HG03558 (cell line): ENCODE results near the gene SCN3A.
A peak's percentile ranks its signal among the peaks of the same experiment; 100 is the strongest.

Experiments
- ATAC-seq: cut with Tn5 transposase; IDR thresholded peaks from one replicate; pipeline ENCODE4 v1.9.1; 2021; ENCODE audit warnings: moderate number of reproducible peaks; ENCODE audit not compliant: unreplicated experiment; ENCODE audit errors: extremely low read depth

SCN3A gene

DNA sequence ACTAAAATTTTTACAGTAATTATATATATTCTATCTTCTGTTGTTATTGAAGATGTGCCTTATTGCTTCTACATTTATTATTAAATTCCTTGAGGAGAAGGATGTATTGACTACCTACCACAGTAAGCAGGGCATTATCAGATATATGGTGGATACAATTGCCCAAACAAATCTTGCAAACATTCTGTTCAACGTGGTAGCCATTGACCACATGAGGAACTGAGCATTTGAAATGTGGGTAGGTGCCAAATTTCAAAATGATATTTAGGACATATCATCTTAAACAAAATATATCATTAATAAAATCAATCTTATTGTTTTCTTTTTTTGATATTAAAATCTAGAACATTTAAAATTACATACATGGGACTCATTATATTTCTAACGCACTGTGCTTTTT, 11.1 kb downstream of the SCN3A start:
- no peak for ATAC-seq

DNA sequence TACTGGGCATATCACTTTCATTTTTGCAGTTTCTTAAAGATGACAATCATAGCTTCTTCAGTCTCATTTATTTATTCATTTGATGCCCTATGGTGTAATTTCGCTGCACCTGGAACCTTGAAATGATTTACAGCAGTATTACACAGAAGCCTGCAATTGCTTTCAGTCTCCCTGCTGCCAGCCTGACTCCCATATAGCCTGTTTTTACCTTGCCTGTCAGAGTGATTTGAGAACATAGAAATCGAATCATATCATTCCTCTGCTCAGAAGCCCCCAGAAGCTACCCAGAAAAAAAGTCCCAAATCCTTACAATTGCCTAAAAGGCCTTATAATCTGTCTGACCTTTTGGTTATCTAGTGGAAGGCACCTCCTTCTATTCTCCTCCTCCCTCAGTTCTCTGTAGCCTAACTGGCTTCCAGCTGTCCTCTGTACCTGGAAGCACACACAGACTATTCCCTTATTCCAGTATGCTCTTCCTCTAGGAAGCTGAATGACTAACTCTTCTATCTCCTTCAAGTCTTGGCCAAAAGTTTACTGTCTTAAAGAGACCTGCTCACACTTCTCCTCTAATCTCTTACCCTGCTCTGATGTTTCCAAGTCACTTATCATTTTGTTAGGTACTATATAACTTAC, 12.6 kb downstream of the SCN3A start:
- ATAC-seq = no peak

DNA sequence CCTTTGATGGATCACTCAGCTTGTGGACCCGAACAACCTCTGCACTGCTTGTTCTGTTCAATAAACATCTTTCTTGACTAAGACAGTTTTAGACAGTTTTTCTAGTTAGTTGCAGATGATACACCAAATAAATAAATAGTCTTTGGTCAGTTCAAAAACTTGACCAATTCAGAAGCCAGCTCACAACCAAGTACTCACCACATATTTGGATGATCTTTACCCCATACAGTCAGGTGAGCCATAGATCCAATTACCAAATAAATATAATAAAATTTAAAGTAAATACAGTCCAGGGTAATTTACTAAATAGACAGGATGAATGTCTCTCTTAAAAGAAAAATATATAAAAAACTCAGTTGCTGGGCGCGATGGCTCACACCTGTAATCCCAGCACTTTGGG, 18.2 kb downstream of the SCN3A start:
- no peak for ATAC-seq

DNA sequence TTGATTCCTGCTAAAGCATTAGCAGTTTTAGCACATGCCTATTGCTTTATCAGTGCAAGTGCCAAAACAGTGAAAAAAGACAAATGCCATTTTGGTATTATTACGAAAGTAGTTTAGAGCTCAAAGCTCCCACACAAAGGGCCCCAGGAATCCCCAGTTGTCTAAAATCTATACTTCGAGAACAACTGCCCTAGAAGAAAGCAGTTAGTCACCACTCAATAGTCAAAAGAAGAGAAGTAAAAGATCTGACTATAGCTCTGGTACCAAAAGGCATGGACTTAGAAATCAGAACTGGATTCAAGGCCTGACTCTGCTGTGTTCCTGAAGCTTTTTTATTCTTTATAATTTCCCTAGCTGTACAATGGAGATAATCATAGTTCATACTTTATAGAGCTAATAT, 21.8 kb downstream of the SCN3A start:
- ATAC-seq = no peak

DNA sequence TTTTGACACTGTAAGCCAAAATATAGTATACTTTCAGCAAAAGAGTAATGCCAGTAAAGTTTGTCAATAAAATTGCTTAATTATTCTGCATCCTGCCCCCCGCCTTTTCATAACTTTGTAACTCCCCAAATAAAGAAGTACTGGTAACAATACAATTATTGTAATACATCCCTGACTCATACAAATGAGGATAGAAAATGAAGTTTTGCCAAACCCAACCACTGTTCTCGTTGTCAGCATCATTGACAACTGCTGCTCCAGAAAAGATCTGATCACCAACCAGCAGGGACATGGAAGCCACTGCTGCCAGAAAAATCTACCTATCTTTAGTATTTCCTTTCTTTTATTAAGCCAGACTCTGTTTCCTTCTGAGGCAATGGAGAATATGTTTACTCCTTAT, 27.1 kb downstream of the SCN3A start:
- ATAC-seq = no peak

DNA sequence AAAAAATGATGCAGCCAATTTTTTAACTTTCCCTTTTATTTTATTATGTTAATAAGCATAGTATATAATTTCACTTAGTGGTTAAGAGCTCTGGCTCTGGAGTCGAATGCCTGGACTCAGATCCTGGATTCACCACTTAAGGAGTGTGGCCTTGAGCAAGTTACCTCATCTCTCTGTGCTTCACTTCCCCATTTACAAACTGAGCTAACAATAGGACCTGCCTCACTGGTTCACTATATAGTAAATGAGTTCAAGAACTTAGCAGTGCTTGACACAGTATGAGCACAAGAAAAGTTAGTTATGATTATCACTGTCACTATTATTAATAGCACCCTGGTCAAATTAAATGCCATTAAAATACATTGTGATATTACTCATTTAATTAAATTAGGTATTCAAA, 30.6 kb downstream of the SCN3A start:
- ATAC-seq = no peak

DNA sequence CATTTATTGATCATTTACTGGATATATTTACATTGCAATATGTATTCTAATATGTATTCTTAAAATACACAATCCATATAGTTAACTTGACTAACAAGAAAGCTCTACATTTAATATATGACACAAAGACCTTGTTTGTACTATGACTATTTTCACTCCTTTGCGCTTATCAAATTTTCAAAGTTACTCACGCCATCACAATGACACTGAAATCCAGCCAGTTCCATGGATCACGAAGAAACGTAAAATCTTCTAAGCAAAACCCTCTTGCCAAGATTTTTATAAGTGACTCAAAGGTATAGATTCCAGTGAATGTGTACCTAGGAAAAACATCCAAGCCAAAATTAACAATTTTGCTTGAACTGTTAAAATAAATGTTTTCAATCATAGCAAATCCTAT, 39.6 kb downstream of the SCN3A start:
- ATAC-seq = no peak

DNA sequence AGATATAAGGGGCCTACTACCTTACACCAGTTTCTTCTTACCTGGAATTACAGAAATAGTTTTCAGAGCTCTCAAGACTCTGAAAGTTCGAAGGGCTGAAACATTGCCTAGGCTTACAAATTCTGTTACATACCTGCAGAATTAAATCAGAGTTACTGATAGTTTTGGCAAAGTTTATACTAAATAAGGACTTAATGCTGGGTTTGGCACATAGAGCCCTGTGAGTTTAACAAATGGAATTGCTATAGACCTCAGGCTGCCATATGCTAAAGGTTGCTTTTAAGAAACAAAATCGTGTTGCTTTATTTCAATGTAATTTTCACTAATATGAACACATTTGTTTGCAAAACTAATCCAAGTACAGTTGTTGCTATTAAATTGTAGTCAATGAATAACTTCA, 40.1 kb downstream of the SCN3A start:
- ATAC-seq = no peak

DNA sequence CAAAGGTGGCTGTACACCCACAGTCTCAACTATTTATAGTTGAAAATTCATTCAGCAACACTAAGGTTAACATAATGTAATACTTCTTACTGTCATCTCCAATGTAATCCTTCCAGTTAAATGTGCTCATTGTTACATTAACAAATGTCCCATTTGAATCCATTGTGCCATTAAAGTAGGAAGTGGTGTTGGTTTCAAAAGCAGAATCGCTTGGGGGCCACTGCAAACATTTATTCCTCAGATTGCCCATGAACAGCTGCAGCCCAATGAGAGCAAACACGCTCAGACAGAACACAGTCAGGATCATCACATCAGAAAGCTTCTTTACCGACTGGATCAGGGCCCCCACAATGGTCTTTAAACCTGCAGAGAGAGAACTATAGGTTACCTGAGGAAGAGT, 41.4 kb downstream of the SCN3A start:
- ATAC-seq = no peak

DNA sequence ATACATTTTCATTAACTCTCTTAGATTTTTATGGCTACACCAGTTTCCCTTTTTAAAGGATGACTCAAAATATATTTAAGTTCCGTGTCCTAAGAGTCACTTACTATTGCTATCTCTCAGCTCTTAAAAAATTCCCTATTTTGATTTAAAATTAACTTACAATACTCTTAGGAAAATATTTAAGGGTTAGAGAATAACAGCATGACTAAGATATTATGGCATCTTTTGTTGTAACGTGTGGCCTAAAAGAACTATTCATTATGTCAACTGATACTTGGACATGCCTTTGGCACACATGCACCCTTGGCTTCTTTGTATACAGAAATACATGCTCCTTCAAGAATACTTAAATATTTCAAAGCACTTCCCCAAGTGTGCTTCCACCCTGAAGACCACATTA, 42.3 kb downstream of the SCN3A start:
- ATAC-seq = no peak

DNA sequence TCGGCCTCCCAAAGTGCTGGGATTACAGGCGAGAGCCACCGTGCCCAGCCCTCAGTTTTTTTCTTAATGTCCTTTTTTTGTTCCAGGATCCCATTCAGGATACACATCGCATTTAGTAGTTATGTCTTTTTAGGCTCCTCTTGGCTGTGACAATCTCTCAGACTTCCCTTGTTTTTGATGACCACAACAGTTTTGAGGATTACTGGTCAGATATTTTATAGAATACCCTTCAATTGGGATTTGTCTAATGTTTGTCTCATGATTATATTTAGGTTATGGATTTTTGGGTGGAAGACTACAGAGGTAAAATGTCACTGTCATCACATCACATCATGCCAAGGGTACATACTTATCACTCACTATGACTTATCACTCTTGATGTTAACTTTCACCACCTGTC, 46.7 kb downstream of the SCN3A start:
- ATAC-seq = no peak

DNA sequence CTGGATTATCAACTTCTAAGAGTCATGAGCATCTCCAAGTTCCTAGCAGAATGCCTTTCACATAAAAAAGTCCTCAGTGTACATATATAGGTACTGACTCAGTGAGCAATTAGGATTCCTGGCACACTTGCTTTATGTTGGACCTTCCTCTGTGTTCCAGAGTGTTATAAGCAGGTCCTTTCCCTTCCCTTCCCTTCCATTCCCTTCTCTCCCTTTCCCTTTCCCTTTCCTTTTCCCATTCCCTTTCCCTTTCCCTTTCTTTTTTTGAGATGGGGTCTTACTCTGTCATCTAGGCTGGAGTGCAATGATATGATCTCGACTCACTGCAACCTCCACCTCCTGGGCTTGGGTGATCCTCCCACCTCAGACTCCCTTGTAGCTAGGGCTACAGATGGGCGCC, 48.7 kb downstream of the SCN3A start:
- ATAC-seq = no peak

DNA sequence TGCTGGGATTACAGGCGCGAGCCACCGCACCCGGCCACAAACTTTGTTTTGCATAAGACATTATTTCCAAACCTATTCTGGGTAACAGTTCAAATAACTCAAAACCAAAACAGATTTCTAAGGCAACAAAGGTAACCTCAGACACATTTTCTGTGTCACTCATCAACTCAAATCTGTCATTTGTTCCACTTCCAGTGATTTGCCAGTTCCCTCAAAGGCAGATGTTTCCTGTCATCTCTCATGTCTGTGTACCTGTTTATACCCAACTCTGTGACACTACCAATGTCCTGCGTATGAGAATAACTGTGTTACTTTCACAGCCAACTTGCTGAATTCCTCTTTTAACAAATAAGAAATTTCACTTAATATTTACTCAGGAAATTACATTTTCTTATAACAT, 54.4 kb downstream of the SCN3A start:
- ATAC-seq = peak; percentile 80

DNA sequence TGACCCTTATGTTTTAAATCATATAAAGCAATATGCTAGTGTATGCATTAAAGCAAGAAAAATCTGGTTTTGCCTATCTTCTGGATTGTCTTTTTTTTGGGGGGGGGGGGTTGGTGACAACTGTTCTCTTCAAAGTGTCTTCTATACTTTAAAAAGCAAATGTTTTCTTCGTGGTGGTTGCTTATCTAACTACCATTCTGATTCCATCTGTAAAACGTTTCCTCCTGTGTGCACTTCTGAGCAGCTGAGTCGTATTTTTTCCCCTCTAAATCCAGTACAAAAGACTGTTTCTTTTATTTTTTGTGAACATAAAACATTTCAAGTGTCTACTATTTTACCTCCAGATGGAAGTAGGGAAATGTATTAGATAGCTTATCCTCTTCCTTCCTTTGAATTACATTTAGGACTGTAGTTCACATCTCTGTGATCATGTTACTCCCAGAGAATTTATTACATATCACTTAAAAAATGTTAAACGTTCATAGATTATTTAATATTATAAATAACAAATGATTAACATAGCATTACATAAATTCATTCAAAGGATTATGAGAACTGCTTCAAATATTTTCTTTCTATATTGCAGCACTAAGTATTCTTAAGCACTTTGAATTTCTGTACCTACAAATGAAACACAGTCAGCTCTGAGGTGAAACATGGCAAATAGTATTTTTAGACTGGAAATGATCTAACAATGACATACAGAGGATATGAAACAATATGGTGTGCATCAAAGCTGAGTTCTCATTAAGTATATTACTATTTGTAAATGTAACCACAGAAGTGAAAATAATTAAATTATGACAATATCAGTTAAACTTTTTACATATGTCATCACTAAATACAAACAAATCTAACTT, 56.4 kb downstream of the SCN3A start:
- no peak for ATAC-seq

DNA sequence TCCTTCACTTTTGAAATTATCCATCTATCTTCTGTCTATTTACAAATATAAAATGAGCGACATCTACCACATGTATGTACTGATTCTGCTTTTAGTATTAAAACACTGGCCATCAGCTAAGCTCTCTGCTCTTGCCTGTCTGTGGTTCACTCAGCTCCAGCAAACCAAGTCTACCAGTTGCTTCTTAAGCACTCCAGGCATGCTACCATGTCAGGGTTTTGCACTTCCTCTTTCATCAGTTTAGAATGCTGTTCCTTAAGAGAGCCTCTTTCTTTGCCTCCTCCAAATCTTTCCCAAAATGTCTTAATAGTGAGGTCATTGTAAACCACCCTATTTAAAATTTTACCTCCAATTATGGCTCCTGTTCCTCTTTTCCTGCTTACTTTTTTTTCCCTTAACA, 59.5 kb downstream of the SCN3A start:
- ATAC-seq = peak; percentile 67

DNA sequence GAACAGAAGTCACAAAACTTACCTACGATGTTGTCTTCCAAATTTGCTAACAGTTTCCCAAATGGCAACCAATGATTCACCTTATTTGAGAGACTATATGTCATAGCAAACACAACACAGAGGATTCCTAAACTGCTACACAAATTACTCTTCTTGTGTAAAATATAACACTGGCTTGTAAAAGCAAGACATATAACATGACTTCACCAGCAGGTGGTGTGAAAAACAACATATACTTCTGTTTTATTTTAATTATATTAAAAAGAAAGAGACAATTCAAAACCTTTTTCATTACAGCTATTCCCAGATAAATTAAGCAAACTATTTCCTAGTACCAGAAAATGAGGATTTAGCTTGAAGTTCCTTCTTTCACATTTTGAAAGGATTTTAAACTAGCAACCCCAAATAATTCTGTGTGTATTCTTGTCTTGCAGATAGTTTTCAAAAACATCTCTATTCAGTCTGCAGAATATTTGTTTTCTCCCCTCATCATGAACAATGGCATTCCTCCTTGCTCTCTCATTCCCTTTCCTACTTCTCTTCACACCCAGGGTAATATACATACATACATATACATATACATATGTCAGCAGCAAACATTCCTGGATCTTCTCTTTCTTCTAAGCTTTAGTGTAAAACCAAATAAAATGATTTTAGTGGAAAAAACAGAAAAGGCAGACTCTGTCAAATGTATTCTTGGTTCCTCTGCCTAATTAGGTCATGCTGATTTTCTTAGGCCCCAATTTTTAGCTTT, 62.1 kb downstream of the SCN3A start:
- no peak for ATAC-seq

DNA sequence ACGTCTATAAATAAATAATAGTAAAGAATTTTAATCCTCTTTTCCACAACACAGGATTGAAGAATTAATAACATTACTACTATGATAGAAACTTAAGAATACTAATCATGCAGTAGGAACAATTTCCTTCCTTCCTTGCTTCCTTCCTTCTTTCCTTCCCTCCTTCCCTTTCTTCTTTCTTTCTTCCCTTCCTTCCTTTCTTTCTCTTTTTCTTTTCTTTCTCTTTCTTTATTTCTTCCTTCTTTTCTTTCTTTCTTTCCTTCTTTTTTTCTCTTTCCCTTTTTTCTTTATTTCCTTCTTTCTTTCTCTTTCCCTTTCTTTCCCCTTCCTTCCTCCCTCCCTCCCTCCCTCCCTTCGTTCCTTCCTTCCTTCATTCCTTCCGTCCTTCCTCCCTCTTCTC, 77.6 kb downstream of the SCN3A start:
- no peak for ATAC-seq

DNA sequence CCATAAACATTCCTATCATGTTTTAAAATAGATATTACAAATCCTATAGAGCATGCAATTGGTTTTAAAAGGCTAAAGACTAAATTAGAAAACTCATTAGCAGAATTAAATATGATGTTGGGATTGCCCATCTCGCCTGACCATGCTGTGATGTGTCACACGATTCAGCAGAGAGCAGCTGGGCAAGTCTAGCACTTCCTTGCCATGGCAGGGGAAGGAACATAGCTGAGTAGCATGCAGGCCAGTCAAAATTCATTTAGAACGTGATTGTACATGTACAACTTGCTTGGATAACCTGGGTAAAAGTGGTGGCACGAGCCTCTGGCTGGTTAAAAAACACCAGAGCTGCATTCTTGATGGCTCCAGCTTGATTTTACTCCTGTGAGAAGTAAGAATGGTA, 81.3 kb downstream of the SCN3A start:
- no peak for ATAC-seq

DNA sequence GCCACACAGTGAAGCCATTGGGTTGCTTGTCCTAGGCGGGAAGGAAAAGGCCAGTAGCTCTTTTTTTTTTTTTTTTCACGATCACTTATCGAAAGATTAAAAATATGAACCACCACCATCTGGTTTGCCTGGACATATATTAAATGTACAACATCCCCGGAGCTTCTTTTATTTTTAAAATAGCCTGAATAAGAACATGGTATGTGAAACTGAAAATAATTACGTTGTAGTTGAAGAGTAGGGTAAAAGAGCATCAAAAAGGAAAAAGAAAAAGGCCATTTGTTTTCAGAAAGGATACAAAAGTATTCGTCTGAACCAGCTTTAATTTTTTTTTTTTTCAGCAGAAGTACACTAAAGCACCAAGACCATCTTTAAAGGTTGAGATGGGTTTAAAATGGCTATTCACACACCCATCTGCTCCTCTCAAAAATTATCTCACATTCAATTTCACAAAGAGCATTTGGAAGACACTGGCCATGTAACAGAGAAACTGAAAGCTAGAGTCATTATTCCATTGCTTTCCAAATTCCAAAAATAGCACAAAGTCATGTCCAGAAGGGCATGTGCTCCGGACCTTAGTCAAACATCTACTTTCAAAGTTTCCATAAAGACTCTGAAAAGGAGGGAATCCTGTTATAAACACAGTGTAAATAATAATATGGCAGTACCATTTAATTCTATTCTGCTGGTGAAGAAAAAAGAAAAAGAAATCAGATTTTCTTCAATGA, 82.9 kb downstream of the SCN3A start:
- no peak for ATAC-seq

DNA sequence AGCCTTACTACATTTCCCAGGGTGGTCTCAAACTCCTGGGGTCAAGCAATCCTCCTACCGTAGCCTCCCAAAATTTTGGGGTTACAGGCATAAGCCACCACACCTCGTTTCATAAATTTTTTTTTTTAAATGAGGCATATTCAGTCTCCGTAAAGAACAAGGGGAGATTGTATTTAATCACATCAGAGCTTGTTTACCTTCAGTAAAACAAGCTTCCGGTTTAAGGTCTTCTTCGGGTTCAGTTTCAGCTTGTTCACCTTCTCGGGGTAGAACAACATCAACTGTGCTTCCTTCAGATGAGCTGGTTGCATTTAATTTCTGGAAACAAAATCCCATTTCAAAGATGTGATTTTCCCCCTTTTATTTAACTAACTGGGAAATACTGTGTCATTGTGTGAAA, 88.6 kb downstream of the SCN3A start:
- no peak for ATAC-seq
